NK-92 (cell line): ENCODE data around the gene GNAQ.

Experiments used
- DNase-seq: peaks from one replicate; lab custom pipeline; 2025; ENCODE audit not compliant: unreplicated experiment; lab: John Stamatoyannopoulos, UW

GNAQ gene

GRCh38 chr9:77977210-77977611 lies 54.4 kb downstream of the GNAQ start:
- DNase-seq = no peak

DNA sequence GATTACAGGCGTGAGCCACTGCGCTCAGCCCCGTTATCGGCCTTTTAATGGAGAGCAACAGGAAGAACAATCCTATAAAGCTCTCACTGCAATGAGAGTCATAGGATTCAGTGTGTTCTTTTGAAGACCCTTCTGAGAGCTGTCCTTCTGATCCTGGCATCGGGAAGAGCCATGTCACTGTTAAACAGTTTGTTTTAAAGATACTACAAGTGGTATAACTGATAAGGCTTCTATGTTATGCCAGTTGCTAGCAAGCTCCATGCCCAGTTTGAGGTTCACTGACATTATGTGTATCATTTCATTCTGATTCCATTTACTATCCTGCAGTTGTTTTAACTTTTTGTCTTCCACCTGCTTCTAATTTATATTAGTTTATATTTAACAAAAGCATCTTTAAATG lies 55.8 kb downstream of the GNAQ start:
- no peak for DNase-seq

DNA sequence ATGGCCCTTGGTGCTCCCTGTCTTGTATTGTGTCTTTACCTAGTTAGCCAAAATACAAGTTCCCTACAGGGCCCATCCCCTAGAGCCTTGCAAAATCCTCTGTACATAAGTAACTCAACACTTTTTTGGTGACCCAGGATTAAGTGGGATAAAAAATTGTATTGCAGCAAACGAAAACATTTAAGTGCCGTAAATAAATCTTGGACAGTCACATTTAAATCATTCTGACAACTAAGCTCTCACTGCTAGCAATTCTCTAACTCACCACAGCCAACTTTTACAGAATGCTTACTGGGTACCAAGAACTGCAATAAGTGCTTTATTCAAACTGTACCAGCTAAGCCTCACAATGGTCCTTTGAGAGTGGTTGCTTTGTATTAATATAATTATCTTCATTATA lies 56.6 kb downstream of the GNAQ start:
- DNase-seq = no peak

DNA sequence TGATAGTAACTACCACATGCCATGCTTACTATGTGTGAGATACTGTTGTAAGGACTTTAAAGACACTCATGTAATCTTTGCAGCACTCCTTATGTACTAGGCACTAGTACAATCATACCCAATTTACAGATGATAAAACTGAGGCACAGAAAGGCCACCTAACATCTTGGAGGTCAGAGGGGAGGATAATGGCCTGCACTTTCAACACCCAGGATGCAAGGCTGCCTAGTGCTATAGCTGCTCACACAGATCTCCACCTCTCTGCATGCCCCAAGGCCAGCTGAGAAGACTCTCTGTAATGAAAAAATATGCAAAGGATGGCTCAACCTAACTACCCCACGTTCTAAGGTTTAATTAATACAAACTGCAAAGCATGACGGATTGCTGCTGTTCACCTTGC lies 57.2 kb downstream of the GNAQ start:
- no peak for DNase-seq

GRCh38 chr9:77969083-77969482 lies 62.5 kb downstream of the GNAQ start:
- DNase-seq = no peak

GRCh38 chr9:77968506-77968905 lies 63.1 kb downstream of the GNAQ start:
- DNase-seq = no peak

DNA sequence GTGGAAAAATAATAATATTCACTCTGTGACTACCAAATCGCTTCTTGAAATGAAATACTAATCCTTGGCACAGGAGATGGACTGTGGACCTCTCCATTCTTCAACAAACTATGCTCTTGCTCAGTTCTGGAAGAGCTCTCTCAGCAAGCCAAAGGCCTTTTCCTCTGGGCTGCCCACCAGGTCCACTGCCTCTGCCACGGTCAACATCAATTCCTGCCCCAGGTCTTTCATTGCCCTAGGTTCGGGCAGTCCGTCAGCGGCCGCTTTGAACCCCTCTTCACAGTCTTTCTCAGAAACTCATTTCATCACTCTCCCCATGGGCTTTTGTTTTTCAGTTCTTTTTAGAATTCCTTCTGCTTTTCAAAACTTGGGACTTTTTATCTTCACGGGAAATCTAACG lies 64.9 kb downstream of the GNAQ start:
- DNase-seq = no peak

GRCh38 chr9:77965445-77966123 lies 66.0 kb downstream of the GNAQ start:
- DNase-seq = no peak

DNA sequence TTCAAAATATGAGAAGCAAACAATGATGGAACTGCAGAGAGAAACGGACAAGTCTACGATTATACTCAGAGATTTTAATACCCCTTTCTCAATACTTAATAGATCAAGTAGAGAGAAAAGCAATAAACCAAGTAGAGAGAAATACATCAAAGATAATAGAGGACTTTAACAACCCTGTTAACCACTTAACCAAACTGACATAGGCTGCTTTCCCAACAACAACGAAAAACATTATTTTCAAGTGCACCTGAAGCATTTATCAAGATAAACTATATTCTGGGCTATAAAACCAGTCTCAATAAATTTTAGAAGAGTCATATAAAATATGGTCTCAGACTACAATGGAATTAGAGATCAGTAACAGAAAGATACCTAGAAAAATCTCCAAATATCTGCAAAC lies 67.4 kb downstream of the GNAQ start:
- no peak for DNase-seq

GRCh38 chr9:77961541-77961940 lies 70.1 kb downstream of the GNAQ start:
- no peak for DNase-seq

GRCh38 chr9:77960356-77961153 lies 71.1 kb downstream of the GNAQ start:
- DNase-seq = no peak

GRCh38 chr9:77959803-77960202 lies 71.8 kb downstream of the GNAQ start:
- no peak for DNase-seq

DNA sequence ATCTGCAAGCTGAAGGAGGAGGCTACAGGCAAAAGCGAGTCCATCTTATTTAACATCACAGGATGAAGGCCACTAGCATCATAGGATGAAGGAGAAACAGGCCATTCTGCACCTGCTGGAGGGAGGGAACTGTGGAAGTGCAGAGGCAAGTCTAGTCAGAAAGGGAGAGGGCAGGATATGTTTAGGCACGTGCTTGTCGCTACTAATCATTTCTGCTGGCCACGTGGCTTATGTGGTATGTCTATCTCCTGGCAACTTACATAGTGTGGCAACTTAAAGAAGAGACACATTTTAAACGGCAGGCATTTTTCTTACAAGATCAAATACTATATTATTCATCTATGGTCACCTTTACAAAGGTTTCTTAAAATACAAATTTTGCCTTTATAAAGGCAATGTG lies 74.0 kb downstream of the GNAQ start:
- no peak for DNase-seq

DNA sequence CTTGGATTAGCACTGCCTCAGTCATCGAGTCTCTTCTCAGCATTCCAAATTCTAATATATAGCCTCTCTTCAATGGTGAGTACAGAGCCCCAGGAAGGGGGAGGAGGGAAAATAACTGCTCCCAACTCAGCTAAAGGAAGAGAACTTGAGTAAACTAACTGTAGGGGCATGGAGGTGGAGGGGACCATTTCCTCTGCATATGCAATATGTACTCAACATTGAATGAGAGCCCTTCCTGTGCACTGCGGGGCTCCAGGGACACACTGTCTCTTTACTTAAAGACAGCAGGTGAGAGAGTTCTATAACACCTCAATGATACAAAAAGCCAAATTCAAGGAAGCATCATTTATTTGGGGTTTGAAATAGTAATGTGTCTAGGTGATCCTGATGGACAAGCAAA lies 75.1 kb downstream of the GNAQ start:
- DNase-seq = no peak

GRCh38 chr9:77954666-77955015 lies 77.0 kb downstream of the GNAQ start:
- no peak for DNase-seq

DNA sequence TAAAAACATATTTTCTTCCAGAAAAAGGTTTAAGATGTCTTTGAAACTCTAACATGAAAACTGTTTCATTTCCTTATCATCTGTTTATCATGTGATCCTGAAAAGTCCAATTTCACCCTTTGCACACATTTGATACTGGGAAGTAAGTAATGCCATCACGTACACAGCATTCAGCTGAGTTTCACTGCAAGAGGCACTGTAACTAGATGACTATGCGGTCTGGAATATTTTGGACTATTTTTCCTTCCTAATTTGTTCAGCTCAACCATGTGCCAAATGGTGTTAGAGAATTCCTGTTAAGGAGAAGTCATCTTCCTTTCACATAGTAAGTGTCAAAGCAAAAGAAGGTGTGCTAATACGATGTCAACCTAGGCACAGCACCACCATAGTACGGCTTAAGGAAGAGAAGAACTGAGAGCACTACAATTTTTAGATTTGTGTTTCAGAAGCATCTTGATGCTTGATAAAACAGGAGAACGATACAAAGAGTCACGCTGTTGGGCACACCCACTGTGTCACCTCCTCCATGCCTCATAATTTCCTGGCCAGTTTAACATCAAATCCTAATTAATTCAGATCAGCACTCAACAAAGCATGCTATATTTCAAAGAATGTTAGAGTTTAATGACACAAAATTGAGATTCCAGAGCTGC lies 77.5 kb downstream of the GNAQ start:
- DNase-seq = no peak

GRCh38 chr9:77953590-77953989 lies 78.0 kb downstream of the GNAQ start:
- DNase-seq = no peak

GRCh38 chr9:77952635-77953328 lies 78.8 kb downstream of the GNAQ start:
- no peak for DNase-seq

- DNase-seq = no peak
Measured at GRCh38 chr9:77951369-77951768, 80.2 kb downstream of the GNAQ start.

- no peak for DNase-seq
Measured at GRCh38 chr9:77949751-77950436, 81.7 kb downstream of the GNAQ start.

DNA sequence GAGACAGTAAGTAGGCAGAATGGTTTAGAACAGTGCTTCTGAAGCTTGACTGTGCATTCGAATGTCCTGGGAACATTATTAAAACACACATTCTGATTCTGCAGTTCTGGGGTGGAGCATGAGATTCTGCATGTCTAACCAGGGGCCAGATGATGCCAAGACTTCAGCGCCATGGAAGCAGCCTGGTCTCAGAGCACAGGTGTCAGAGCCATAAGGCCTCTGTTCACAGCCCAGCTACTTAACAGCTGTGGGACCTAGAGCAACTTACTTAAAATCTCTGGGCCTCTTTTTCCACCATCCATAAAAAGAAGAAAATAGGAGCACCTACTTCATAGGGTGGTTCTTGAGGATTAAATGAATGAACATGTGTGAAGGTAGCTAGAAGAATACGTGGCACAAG lies 84.0 kb downstream of the GNAQ start:
- DNase-seq = no peak
